ENCODE results near the gene AIFM1. TPM values are rescaled to one million over a fixed set of nuclear protein-coding genes. Genes with fewer than 3 reads are reported as not detected.

AIFM1 gene
- total RNA-seq, 1 donor from 2014 or later: 29.1 TPM

- DNase-seq: no peak
- no peak for TF ChIP-seq CTCF (IDR thresholded peaks at IDR 0.05; ENCODE audit: partially characterized antibody, unreplicated experiment)
- no peak overlapping the region for H3K4me3 Mint-ChIP-seq (ENCODE audit: unreplicated experiment)
- peaks cover 2% of the 10 kb centered on the region for H3K9me3 Mint-ChIP-seq (ENCODE audit: unreplicated experiment)
- H3K36me3 Mint-ChIP-seq (ENCODE audit: unreplicated experiment): no peaks in the 10 kb centered on the region
- H3K4me1 Mint-ChIP-seq (ENCODE audit: low read depth, unreplicated experiment): no peaks in the 10 kb centered on the region
- no peak overlapping the region for H3K27ac Mint-ChIP-seq (ENCODE audit: unreplicated experiment)
- H3K27me3 Mint-ChIP-seq (ENCODE audit: unreplicated experiment): peaks cover 5% of the 10 kb centered on the region
Measured at GRCh38 chrX:130111220-130112154, 54.2 kb downstream of the AIFM1 start.

- Mint-ChIP-seq H3K36me3 (ENCODE audit: unreplicated experiment) (no peaks in the 10 kb centered on the region), H3K9me3 (ENCODE audit: unreplicated experiment) (peaks cover 2% of the 10 kb centered on the region), H3K4me1 (ENCODE audit: low read depth, unreplicated experiment) (no peaks in the 10 kb centered on the region), H3K4me3 (ENCODE audit: unreplicated experiment) (no peak within 1 kb of the TSS), H3K27ac (ENCODE audit: unreplicated experiment) (no peak within 1 kb of the TSS), H3K27me3 (ENCODE audit: unreplicated experiment) (peaks cover 9% of the 10 kb centered on the region)
- TF ChIP-seq CTCF (IDR thresholded peaks at IDR 0.05; ENCODE audit: partially characterized antibody, unreplicated experiment): no peak
- no peak for DNase-seq
Measured at GRCh38 chrX:130110379-130111219, 55.0 kb downstream of the AIFM1 start, which contains the start of gene ELF4. TSS of gene ELF4 (minus strand) at chrX:130110497. CDS start at chrX:130081330, 29,167 bp downstream.

- Mint-ChIP-seq H3K4me3 (ENCODE audit: unreplicated experiment) (no peak overlapping the region), H3K27me3 (ENCODE audit: unreplicated experiment) (peaks cover 9% of the 10 kb centered on the region), H3K27ac (ENCODE audit: unreplicated experiment) (no peak overlapping the region), H3K4me1 (ENCODE audit: low read depth, unreplicated experiment) (no peaks in the 10 kb centered on the region), H3K9me3 (ENCODE audit: unreplicated experiment) (peaks cover 2% of the 10 kb centered on the region), H3K36me3 (ENCODE audit: unreplicated experiment) (no peaks in the 10 kb centered on the region)
- peak; percentile 26 for DNase-seq
- TF ChIP-seq CTCF (IDR thresholded peaks at IDR 0.05; ENCODE audit: partially characterized antibody, unreplicated experiment): no peak
Measured at GRCh38 chrX:130109429-130110378, 55.9 kb downstream of the AIFM1 start.

GRCh38 chrX:130108647-130109428 lies 56.8 kb downstream of the AIFM1 start:
- TF ChIP-seq CTCF (IDR thresholded peaks at IDR 0.05; ENCODE audit: partially characterized antibody, unreplicated experiment): no peak
- peaks cover 2% of the 10 kb centered on the region for H3K9me3 Mint-ChIP-seq (ENCODE audit: unreplicated experiment)
- no peak for DNase-seq
- no peaks in the 10 kb centered on the region for H3K36me3 Mint-ChIP-seq (ENCODE audit: unreplicated experiment)
- H3K4me1 Mint-ChIP-seq (ENCODE audit: low read depth, unreplicated experiment): no peaks in the 10 kb centered on the region
- H3K4me3 Mint-ChIP-seq (ENCODE audit: unreplicated experiment): no peak overlapping the region
- H3K27ac Mint-ChIP-seq (ENCODE audit: unreplicated experiment): no peak overlapping the region
- H3K27me3 Mint-ChIP-seq (ENCODE audit: unreplicated experiment): peaks cover 9% of the 10 kb centered on the region

Measured in glutamatergic neuron (in vitro differentiated cells).